NCI-H146 treated with DMSO at 0.1 percent for 48 hours (cell line): Measurements from ENCODE around the gene HYPK.

ENCODE experiments used
- DNase-seq: peaks from one replicate; lab custom pipeline; 2025; ENCODE audit not compliant: unreplicated experiment; lab: John Stamatoyannopoulos, UW

HYPK gene, protein sequence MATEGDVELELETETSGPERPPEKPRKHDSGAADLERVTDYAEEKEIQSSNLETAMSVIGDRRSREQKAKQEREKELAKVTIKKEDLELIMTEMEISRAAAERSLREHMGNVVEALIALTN

DNA sequence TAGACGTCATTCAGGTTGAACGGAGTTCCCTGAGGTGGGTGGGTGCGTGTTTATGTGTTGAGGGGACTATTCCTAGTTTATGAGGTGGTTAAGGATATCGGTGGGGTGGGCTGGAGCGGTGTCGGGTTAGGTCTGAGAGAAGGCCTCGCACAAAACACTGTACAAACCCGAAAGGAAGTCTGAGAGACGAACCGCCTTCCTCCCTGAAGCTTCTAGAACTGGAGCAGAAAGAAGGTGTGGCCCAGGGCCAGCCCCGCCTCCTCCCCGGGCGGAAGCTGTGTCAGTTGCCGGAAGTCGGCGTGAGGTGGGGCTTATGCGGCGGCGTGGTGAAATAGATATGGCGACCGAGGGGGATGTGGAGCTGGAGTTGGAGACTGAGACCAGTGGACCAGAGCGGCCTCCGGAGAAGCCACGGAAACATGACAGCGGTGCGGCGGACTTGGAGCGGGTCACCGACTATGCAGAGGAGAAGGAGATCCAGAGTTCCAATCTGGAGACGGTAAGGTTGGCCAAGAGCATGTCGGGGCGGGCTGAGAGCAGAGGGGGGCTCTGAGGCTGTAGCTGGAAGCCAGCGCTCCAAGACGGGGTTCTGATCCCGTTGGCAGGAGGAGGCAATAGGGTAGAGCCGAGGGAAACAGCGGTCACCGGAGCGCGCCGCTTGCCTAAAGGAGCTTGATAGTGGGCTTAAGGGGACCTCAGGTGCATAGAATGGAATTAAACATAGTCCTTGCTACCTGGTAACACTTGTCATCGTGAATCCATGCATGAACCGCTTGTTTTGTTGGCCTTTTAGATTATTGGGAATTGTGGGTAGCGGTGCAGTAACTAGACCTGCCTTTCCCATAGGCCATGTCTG lies at the start of gene HYPK:
Gene HYPK, plus strand, starts transcription at position 314 of the 856 bp plus-strand sequence. Its CDS starts 24 bp downstream, at position 338.
- peak; percentile 26 for DNase-seq

DNA sequence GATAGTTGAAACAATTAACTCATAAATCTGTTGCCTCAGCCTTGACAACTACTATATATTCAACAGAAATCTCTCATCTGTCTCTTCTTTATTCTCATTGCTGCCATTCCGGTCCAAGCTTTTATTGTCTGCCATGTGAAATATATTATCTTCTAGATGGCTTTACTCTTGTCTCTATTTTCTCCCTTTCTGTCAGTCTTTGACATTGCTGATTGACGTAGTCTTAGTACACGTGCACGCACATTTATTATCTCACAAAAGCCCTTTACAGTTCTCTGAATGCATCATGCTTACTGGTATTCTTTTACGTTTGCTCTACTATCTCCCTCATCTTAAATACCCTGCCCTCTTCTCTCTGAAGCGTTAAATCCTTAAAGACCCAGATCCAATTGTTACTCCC lies 48.5 kb upstream of the HYPK start:
- DNase-seq: no peak

DNA sequence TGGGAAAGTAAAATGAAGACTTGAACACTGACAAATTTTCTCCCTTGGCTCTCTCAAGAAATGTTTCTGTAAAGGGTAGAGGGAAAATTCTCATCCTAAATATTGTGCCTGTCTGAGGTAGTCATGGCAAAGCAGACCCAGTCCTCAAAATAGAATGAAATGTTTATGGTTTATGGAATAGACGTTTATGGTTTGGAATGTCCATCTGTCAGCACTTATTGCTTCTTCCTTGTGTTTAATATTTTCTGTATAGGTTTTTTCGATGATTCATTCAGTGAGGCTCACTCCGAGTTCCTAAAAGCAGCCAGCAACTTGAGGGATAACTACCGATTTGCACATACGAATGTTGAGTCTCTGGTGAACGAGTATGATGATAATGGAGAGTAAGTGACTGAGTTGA lies 37.6 kb upstream of the HYPK start:
- no peak for DNase-seq

DNA sequence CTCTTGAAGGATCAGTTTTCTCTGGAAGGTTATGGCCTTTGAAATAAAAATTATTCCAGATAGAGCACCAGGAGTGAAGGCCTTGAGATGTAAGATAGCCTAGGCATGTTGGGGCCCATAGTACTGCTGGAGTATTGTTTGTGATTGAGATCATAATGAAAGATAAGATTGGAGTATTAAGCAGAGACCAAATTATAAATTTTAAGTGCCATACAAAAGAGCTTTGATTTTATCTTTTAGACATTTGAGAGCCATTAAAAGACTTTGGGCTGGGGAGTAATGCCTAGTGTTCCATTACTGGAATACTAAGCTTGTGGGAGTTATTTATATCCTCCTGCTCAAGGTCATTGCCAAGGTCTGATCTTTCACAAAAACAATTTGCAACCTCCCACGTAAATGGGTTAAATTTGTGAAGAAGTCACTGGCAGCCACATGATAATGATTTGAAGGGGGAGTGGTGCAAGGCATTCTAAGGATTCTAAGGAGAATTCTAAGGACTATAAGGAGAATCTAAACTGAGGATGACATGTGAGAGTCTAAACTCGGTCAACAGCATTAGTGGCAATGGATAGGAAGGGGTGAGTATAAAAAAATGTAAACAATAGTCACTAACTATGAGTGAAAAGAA lies 36.5 kb upstream of the HYPK start:
- DNase-seq: no peak

DNA sequence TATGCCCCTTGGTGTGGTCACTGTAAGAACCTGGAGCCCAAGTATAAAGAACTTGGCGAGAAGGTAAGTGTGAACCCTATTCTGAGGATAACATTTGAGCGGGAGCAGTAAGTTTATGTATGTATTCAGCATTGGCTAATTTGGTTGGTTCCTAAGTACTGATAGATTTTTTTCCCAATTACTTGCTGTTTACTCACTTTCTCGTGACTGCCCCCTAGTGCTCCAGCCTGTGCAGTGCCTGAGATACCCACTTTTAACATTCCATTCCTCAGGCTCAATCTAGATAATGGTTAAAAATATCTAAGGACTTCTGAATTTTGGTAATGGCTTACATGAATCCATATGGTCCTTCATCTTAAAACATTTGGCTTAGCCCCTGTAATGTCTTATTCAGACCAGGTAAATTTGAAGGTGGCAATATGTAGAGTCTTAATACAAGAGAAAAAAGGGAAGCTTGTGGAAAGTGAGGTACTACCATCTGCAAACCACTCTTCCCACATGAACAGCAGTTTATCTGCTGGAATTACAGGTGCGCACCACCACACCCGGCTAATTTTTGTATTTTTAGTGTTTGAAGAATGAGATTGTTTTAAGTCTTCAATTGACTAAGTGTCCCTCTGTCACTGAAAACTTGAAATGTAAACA lies 30.7 kb upstream of the HYPK start:
- DNase-seq: no peak

DNA sequence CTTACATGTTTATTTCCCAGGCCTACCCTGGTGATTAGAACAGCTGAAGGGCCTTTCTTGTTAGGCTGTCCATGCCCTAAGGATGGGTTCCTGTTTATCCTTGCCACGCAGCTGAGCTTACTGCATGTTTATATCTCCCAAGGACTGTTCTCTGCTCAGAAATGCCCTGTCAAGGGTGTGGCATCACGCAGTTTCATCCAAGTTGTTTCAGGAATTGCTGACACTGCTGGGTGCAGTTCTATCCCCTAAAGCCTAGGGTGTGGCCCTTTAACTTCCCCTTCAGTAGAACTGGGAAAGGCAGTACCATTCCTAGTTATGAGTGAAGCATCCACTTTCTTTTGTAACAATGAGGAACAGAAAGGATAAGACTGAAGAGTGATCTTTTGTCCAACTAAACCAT lies 28.6 kb upstream of the HYPK start:
- no peak for DNase-seq

DNA sequence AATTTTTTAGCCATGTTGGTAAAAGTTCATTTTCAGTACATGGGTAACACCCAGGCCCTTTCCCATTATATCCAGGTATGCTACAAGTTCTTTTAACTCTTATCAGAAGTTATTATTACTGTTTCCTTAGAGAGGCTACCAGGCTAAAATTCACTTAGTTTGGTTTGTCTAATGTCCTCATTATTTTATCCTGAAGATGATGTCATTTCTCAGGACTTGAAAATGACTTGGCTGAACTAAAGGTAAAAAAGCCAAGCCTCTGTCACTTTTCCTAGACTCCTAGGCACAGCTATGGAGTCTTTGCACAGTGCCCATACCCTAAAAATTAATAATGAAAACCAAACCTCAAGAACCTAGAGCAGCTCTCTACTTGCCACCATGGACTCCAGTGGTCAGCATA lies 27.8 kb upstream of the HYPK start:
- no peak for DNase-seq

DNA sequence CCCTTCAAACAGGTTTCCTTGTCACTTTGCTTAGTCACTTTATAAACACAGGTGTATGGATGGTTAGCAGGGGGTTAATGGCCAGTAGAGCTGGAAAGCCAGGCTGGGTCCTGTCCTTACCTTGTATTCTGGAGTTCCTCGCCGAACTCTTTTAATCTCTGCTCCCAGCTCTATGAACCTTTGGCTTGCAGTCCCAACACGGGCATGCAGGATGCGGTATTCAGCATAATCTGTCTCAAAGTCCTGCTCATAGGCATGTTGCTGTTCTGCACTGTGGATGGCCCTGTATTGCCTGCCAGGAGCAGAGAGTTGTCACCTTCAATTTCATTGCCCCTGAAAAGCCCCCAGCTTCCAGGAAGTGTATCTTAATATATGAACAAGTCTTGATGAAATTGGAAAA lies 26.3 kb upstream of the HYPK start:
- no peak for DNase-seq

DNA sequence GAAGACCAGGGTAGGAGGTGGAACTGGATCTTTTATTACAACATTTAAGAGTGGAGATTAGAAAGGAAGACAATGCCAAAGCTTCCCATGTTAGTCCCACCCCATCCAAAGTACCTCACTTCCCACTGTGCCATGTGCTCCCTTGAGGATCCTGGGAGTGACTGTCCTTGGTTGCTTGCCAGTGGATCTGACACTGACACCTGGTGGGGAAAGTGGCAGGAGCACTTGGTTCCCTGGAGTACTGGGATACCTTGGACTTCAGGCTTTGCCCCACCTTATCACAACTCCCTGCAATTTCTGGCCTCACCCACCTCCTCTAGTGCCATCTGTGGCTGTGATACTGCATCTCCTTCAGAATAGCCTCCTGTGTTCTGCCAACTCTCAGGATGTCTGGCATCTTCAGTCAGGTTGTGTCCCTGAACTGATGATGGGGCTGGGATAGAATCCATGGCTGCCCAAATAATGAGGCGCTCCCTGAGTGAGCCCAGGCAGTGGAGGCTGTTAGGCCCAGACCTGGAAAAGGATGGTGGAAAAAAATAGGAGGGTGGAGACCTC lies 24.9 kb upstream of the HYPK start:
- DNase-seq: peak; percentile 26

DNA sequence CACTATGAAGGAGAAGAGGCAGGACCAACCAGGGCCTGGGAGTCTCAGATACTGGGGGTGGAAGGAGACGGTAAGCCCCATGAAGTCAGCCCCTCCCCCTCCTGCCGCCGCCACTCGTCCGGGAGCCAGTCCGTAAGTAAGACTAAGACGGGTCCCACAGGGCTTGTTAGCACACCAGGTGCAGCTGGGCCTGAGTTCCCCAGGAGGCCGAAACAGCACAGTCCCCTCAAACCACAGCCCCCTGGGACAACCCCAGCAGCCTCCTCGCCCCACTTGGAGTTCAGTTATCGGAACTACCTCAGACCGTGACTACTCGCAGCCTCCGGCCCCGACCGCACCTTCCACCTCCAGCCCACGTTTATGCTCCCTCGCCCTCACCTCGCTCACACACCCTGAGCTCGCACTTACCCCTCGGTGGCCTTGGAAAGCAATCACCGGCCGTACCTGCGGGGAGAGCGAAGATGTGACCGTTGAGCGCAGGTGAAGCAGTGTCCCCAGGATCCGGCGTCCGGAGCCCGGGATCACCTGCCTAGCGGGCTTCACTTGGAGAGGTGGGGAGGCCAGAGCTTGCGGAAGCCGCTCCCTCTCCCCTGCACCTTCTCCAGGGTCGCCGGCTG lies 24.2 kb upstream of the HYPK start:
- DNase-seq: peak; percentile 27

DNA sequence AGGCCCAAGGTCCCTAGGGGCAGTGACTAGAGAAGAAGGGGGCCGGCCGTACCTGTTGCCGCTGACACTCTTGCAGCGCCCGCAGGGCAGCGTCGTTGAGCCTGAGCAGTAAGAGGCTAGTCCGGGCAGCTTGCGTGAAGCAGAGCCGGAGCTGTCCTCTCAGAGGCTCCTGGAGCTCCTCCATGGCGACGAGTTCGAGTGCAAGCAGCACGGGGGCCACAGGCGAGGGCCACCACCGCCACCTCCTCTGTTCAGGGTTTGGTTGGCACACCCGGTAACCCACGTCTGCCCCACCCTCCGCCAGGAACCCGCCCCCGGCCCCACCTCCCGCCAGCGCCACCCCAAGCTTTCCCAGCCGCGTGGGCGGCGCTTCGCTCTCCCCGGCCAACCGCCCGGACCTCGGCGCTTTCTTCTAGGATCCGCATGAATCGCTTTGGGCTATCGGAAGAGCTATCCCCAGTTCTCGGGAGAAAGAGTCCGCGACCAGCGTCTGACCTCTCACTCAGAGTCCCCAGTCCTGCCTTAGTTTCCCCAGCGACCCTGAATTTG lies 23.6 kb upstream of the HYPK start, which contains the start of gene ELL3:
Gene ELL3, minus strand, starts transcription at position 249 of the 549 bp plus-strand sequence. Its CDS starts 65 bp downstream, at position 184.
- DNase-seq: peak; percentile 56

DNA sequence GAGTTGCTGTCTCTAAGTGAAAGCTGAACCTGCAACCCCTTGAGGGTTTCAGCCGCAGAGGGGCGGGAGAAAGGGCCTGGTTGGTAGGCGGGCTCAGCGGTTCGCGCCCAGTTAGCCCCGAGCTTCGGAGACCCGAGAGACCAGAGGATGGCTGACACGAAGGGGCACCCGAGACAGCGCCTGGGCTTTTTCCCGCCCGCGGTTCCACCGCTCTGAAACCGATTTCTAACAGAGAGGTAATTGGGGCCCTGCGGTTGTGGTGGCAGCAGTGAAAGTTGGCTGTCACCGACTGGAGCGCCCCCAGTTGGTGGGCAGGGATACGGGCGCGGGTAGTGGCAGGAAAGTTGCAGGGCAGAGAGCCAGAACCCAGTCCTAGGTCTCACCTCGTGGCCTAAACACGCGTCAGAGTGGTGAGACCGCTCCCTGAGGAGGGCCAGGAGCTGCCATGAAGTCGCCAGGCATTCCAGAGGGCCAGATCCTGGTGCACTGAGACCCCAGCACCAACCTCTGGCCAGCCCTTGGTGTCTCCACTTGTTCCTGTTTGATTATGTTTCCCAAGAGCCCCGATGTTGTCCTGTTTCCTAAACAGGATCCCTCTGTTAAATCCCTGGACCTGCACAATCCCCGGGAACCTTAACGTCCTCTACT lies 23.0 kb upstream of the HYPK start:
- peak; percentile 56 for DNase-seq

DNA sequence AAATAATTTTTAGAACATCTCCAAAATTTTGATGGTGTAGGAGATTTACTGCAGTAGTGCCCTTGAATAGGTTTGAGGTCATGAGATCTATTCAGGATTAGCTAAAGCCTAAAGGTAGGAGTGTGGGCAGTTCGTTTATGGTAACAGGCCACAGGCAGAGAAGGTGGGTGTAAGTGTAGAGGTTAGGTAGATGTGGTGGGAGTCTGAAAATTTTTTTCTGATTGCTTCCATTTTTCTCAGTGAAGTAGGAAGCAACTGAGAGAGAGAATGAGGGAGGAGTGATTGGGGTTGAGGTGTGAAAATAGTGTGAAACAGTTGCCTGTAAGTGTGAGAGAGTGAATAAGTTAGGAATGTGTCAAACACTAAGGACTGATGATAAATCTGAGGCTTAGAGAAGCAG lies 21.4 kb upstream of the HYPK start:
- DNase-seq: no peak

DNA sequence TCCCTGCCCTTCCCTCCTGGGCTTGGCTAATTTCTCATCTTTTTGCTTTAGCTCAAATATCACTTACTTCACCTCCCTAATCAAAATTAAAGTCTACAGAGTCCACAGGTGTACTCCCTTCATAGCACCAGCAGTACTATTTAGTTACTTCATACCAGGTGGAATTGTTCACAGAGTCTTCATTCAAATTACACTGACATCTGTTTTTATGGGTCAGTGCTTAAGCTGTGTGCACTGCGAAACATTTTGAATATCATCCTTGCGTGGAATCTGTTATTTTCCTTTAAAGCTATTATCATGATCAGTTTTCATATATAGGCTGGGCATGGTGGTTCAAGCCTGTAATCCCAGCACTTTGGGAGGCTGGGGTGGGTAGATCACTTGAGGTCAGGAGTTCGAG lies 11.0 kb upstream of the HYPK start:
- no peak for DNase-seq

DNA sequence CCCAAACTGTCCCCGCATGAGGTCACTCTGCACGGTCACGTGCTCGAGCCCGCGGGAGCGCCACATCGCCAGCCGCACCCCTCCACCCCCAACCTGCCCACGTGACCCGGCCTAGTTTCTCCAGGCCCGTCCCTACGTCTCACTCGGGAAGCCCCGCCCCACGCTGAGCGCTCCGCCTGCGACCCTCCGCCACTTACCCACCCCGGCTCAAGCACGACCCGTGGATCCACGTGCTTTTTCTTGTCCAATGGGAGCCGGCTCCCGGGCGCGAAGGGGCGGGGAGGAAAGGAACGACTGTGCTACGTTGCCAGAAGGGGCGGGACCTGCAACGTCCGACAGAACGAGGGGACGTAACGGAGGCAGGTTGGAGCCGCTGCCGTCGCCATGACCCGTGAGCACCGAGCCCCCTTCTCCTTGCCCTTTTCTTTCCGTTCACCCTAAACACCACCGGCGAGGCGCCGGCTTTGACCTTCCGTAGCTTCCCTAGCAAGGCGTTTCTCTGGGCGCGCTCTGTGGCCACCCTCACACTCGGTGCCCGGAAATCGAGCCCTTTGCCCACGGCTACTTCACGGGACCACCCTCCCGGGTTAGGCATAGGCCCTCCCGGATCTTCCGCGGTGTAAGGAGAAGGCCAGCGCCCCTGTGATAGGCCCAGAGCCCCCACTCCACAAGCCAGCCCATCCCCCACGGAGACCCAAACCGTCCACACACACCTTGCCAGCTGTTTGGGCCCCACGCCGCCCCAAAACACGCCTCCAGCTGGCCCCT lies 8.2 kb upstream of the HYPK start, which contains the start of gene SERF2:
Gene SERF2, plus strand, starts transcription at position 328 of the 768 bp plus-strand sequence. Its CDS starts 57 bp downstream, at position 385.
- peak; percentile 87 for DNase-seq

DNA sequence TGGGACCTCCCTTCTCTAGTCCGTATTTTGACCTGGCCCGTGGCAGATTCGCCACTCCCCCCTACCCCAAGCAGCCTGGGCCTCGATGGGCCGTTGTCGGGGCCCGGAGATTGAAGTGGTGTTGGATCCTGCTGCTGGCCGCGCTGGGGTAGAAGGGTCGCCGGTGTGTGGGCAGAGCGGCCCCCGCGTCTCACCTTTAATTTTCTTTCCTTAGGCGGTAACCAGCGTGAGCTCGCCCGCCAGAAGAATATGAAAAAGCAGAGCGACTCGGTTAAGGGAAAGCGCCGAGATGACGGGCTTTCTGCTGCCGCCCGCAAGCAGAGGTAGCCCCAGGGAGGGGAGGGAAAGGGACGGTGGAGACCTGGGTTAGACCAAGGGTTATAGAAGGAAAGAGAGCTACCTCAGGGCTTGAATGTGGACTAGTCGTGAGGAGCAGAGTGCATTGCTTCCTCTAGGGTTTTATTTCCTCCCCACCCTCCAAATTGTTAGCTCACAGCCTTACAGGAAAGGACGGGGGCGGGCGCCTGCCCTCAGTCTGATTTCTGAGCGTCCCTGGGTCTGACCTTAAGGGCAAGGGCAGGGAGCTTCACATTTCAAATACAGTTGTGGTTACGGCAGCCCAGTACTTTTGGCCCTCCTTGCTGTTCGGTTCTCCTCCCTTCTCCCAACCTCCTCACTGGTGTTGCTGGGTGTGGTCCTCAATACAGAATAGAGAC lies 7.5 kb upstream of the HYPK start:
- DNase-seq: no peak

DNA sequence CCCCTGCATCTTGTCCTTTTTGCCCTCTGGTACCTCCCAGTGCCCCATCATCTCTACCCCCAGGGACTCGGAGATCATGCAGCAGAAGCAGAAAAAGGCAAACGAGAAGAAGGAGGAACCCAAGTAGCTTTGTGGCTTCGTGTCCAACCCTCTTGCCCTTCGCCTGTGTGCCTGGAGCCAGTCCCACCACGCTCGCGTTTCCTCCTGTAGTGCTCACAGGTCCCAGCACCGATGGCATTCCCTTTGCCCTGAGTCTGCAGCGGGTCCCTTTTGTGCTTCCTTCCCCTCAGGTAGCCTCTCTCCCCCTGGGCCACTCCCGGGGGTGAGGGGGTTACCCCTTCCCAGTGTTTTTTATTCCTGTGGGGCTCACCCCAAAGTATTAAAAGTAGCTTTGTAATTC lies 6.8 kb upstream of the HYPK start:
- DNase-seq: no peak

DNA sequence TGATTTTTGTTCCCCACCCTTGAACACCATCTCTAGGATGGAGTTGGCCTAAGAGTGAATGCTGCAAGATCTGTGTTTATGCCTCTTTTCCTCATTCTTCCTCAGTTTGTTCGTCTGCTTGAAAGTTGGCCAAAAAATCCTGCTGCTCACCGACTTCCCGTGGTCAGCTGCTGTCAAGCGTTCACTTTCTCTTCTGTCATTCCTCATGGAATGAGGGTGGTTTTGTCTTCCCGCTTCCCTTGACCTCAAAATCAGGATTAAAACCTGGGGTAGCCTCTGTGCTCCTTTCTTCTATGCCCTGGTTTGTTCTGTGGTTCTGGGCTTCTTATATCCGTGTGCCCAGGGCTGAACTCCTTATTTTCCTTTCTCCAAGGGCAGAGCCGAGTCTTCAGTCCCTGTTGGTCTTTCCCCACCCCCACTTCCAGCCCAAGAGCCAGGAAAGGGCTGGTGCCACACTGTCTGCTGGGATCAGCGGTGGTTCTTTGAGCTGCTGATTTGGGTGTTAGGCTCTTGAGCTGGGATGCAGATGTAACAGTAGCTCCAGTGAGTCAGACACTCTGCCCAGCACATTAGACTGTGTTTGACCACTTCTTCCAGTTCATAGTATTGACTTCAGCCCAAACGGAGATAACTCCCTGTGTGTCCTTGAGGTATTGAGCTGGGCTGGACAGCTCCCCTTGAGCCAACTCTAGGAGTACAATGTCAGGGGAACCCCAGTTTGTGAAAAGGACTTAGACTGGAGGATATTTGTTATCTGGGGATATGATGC lies 5.9 kb upstream of the HYPK start:
- DNase-seq: no peak
